ENCODE data around the gene SLX9.

SLX9 gene

GRCh38 chr21:45009616-45010015, 69.8 kb downstream of the SLX9 start:
- DNase-seq = no peak

- no peak for DNase-seq
These were observed 70.3 kb downstream of the SLX9 start for GRCh38 chr21:45010096-45010495.

GRCh38 chr21:45010860-45011259, 71.0 kb downstream of the SLX9 start:
- no peak for DNase-seq

- no peak for DNase-seq
These were observed 71.6 kb downstream of the SLX9 start for GRCh38 chr21:45011426-45011825.

- DNase-seq = no peak
These were observed 72.3 kb downstream of the SLX9 start for GRCh38 chr21:45011911-45012661.

GRCh38 chr21:45012662-45013259, 72.9 kb downstream of the SLX9 start:
- DNase-seq = no peak

GRCh38 chr21:45013260-45013841, 73.5 kb downstream of the SLX9 start:
- DNase-seq = no peak

GRCh38 chr21:45014747-45015468, 75.1 kb downstream of the SLX9 start:
- no peak for DNase-seq

GRCh38 chr21:45015469-45015860, 75.6 kb downstream of the SLX9 start:
- DNase-seq = no peak

GRCh38 chr21:45016031-45016405, 76.2 kb downstream of the SLX9 start:
- no peak for DNase-seq

GRCh38 chr21:45016406-45017038, 76.7 kb downstream of the SLX9 start:
- no peak for DNase-seq

GRCh38 chr21:45017039-45017960, 77.5 kb downstream of the SLX9 start:
- no peak for DNase-seq

GRCh38 chr21:45018131-45019075, 78.6 kb downstream of the SLX9 start:
- no peak for DNase-seq

- DNase-seq = no peak
These were observed 79.5 kb downstream of the SLX9 start for GRCh38 chr21:45019076-45019886.

- no peak for DNase-seq
These were observed 80.2 kb downstream of the SLX9 start for GRCh38 chr21:45019887-45020537.

GRCh38 chr21:45020629-45021427, 81.0 kb downstream of the SLX9 start:
- no peak for DNase-seq

- no peak for DNase-seq
These were observed 81.9 kb downstream of the SLX9 start for GRCh38 chr21:45021428-45022347.

GRCh38 chr21:45022348-45022675, 82.5 kb downstream of the SLX9 start:
- DNase-seq = no peak

All from NCI-H1417 treated with DMSO at 0.1 percent for 48 hours (cell line).